Heart right ventricle (tissue), 16 donors: Measurements from ENCODE around the gene MACROD2. TPM values are rescaled to one million over a fixed set of nuclear protein-coding genes. Genes with fewer than 3 reads are reported as not detected.

Experiments
- ATAC-seq, 8 donors: fragments of 200-7000 bp; cut with Tn5 transposase; one replicate each; pipeline ENCODE4 v1.9.1; 2020; ENCODE audit warnings: mild to moderate bottlenecking in 8 of 8, moderate library complexity in 8 of 8, moderate number of reproducible peaks in 1 of 8
- DNase-seq, 2 donors: peaks; one replicate each; pipeline ENCODE4 v3.0.0-alpha.2; 2020
- H3K27ac ChIP-seq, 10 donors: fragments of 200-600 bp; sonication (generic) in 2 of 10; one replicate each; pipeline versions ENCODE4 v1.5.0 to v1.8.0; 2020 to 2022; ENCODE audit warnings: mild to moderate bottlenecking in 3 of 10
- H3K27me3 ChIP-seq, 7 donors: fragments of 200-600 bp; one replicate each; pipeline ENCODE4 v1.8.0; 2021 to 2022; ENCODE audit warnings: mild to moderate bottlenecking in 2 of 7
- H3K36me3 ChIP-seq, 9 donors: fragments of 200-600 bp; sonication (generic) in 1 of 9; one replicate each; pipeline versions ENCODE4 v1.5.0 to v1.8.0; 2020 to 2022; ENCODE audit warnings: mild to moderate bottlenecking in 2 of 9
- H3K4me1 ChIP-seq, 9 donors: fragments of 200-600 bp; sonication (generic) in 1 of 9; one replicate each; pipeline versions ENCODE4 v1.5.0 to v1.8.0; 2020 to 2022; ENCODE audit warnings: mild to moderate bottlenecking in 4 of 9
- H3K4me3 ChIP-seq, 10 donors: fragments of 200-600 bp; sonication (generic) in 2 of 10; one replicate each; pipeline versions ENCODE4 v1.5.0 to v1.8.0; 2020 to 2022; ENCODE audit warnings: mild to moderate bottlenecking in 7 of 10, moderate library complexity in 2 of 10
- H3K9me3 ChIP-seq, 11 donors: fragments of 200-600 bp in 10 of 11; sonication (generic) in 2 of 11; one replicate each; pipeline versions ENCODE4 v1.5.0 to v1.8.0; 2013 to 2022; ENCODE audit warnings: mild to moderate bottlenecking in 2 of 11, control low read depth in 1 of 11, moderate library complexity in 1 of 11
- WGBS, 2 donors: extraction: QIAGEN DNeasy Blood & Tissue Kit; methylation state at CpG; one replicate each; pipeline ENCODE4 v1.1.7; 2013; ENCODE audit warnings: inconsistent platforms in 1 of 2; 5-methylcytosine and 5-hydroxymethylcytosine counted together
- intact Hi-C, 10 donors: fragments of 100-400 bp; cut with DNase I; formaldehyde crosslinking; loops; one replicate each; pipeline versions ENCODE4 v1.11.1 to v1.14.2; 2022
- polyA plus RNA-seq, 2 donors: library from polyadenylated mRNA; stranded (reverse); fragments of 200-250 nt; gene quantifications; one replicate each; pipeline ENCODE4 v1.2.3, GENCODE V29; 2013
- total RNA-seq, 10 donors: library from RNA; stranded (reverse); fragmentation: NEBNext Ultra II Directional in 3 of 10; extraction: Animal tissue kit (Norgen Biotek cat#: 25700) in 3 of 10; gene quantifications; one replicate each; pipeline versions ENCODE4 v1.2.1 to v1.2.4, GENCODE V29; 2021 to 2023
- TF ChIP-seq, protein P1 (sequence below), 9 donors: fragments of 200-600 bp; sonication (generic) in 2 of 9; IDR thresholded peaks; one replicate each; pipeline versions ENCODE4 v1.5.0 to v1.8.0; 2021 to 2022; ENCODE audit warnings: antibody characterized with exemption in 9 of 9, mild to moderate bottlenecking in 5 of 9, moderate library complexity in 1 of 9
- donor health status: Arrhythmogenic right ventricular cardiomyopathy.
- donor health status: ischemic (EF 13 %, LVEDD 7.1; RV severe dilation, severe dysfunction).
- donor health status: healthy with polysubstance abuse.
- donor health status: DM: no; HTN: yes; CAD: no.
- donor health status: DM: no; HTN: no; CAD: no.
- donor health status: ischemic (EF 25% LVEDD 6.9; RV normal size, moderate dysfunction).
- donor health status: ischemic (EF 25% LVEDD 5.7; RV mildly dilated, moderate dysfunction).
- donor health status: healthy.
- donor health status: DM: yes; HTN: yes; CAD: no.
- donor health status: Ischemic cardiomyopathy.
- donor health status: ischemic (EF 35%, LVEDD 5.7; RV mildly dilated, moderate dysfunction).
- donor health status: nonischemic (EF 11% LVEDD 7.7; RV severe dilation, severe dysfunction).
- donor health status: DM: yes; HTN: yes; CAD: no.
- donor health status: PGD.
- donor health status: ischemic (EF 29% LVEDD 5.4; RV normal size, mild dysfunction).
- donor health status: nonischemic (EF 23%, LVEDD 6.1; RV moderate dilation, normal function).

The MACROD2 gene
- total and polyA plus RNA-seq, 12 donors: 0.28 to 6.4 (median 4.1) TPM

DNA sequence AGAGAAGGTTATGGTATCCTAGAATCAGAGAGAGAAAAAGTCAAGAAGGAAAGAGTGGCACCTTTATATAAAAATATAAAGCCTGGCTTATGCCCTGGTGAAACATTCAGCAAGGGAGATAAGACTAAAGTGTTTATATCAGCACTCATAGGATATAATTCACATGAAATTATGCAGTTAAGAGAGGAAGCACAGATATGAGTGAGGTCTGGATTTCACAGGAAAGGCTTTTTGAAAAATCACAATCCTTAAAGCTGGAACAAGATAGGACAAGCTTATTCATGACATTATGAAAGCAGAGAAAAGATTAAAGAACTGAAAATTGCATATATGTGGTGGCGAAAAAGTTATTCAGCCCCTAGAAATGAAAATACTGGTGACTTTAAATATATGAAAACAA, 523.3 kb downstream of the MACROD2 start:
- Histone ChIP-seq H3K9me3 (no peaks in the 10 kb centered on the region), H3K27ac (no peak overlapping the region), H3K4me3 (no peak overlapping the region), H3K4me1 (no peaks in the 10 kb centered on the region), H3K36me3 (no peaks in the 10 kb centered on the region), H3K27me3 (no peaks in the 10 kb centered on the region)
- intact Hi-C loops: no loop called here
- 67 to 75% methylated on average over 1 of the region's 1 CpG for WGBS, 2 donors
- ATAC-seq: no peak
- DNase-seq: no peak
- TF ChIP-seq, protein P1, sequence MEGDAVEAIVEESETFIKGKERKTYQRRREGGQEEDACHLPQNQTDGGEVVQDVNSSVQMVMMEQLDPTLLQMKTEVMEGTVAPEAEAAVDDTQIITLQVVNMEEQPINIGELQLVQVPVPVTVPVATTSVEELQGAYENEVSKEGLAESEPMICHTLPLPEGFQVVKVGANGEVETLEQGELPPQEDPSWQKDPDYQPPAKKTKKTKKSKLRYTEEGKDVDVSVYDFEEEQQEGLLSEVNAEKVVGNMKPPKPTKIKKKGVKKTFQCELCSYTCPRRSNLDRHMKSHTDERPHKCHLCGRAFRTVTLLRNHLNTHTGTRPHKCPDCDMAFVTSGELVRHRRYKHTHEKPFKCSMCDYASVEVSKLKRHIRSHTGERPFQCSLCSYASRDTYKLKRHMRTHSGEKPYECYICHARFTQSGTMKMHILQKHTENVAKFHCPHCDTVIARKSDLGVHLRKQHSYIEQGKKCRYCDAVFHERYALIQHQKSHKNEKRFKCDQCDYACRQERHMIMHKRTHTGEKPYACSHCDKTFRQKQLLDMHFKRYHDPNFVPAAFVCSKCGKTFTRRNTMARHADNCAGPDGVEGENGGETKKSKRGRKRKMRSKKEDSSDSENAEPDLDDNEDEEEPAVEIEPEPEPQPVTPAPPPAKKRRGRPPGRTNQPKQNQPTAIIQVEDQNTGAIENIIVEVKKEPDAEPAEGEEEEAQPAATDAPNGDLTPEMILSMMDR (IDR thresholded peaks at IDR 0.05): no peak

DNA sequence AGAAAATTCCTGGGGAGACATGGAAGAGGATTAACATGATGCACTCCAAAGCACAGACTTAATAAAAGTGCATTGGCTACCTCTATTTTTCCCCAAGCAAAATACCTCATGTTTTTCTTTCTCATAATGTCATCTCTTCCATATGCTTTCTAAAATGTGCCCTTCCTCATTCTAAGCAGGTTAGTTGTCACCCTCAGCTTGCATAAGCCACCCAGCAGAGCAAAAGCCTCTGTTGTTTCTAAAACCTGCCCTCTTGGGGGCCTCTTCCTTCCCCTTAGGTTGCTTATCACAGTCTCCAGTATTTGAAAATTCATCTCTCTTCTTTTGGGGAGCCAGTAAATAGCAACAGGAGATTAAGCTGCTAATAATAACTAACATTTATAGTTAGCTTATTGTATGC, 525.7 kb downstream of the MACROD2 start:
- Histone ChIP-seq H3K4me1 (no peaks in the 10 kb centered on the region), H3K27ac (no peak overlapping the region), H3K9me3 (peaks cover 0 to under 1% (median 0%) of the 10 kb centered on the region in 11 donors), H3K27me3 (no peaks in the 10 kb centered on the region), H3K36me3 (no peaks in the 10 kb centered on the region), H3K4me3 (no peak overlapping the region)
- intact Hi-C loops: no loop called here
- DNase-seq: no peak
- no peak for ATAC-seq
- TF ChIP-seq, protein P1 (IDR thresholded peaks at IDR 0.05): no peak

DNA sequence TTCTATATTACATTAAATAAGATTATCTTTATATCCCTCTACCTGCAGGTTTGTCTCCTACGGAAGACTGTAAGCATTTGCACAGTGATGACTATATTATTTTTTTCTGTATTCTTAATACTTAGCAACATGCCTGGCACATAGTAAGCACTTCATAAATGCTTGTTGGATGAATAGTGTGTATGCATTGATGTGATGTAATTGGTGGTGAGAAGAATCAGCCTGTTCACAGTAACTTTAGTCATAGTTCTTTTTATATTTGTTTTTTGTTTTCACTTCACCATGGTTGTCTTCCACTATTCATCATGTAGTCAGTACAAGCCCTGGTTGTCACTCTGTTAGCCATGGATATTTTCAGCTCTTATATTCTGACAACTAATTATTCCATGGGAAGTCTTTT, 526.1 kb downstream of the MACROD2 start:
- no peaks in the 10 kb centered on the region for H3K4me1 ChIP-seq
- no peak for DNase-seq

GRCh38 chr20:14522595-14522994, 527.3 kb downstream of the MACROD2 start:
- no peak for ATAC-seq
- no peaks in the 10 kb centered on the region for H3K36me3 ChIP-seq
- no peaks in the 10 kb centered on the region for H3K4me1 ChIP-seq
- H3K27ac ChIP-seq: no peak overlapping the region
- 86 to 90% methylated on average over 5 of the region's 5 CpGs for WGBS, 2 donors
- TF ChIP-seq, protein P1 (IDR thresholded peaks at IDR 0.05): no peak
- no peaks in the 10 kb centered on the region for H3K27me3 ChIP-seq
- DNase-seq: no peak
- H3K4me3 ChIP-seq: no peak overlapping the region
- peaks cover 0 to 11% (median 0%) of the 10 kb centered on the region in 11 donors for H3K9me3 ChIP-seq
- intact Hi-C loops: no loop called here

More for the DNA sequence above, 526.1 kb downstream of the MACROD2 start:
- no peaks in the 10 kb centered on the region for H3K27me3 ChIP-seq
- no peak overlapping the region for H3K4me3 ChIP-seq
- H3K27ac ChIP-seq: no peak overlapping the region
- TF ChIP-seq, protein P1 (IDR thresholded peaks at IDR 0.05): no peak
- WGBS, 2 donors: 75 to 85% methylated on average over 1 of the region's 1 CpG
- intact Hi-C loops: no loop called here
- no peak for ATAC-seq
- no peaks in the 10 kb centered on the region for H3K36me3 ChIP-seq
- peaks cover 0 to 4% (median 0%) of the 10 kb centered on the region in 11 donors for H3K9me3 ChIP-seq
